Measurements from ENCODE around the gene PLBD1. TPM values are rescaled to one million over a fixed set of nuclear protein-coding genes. Genes with fewer than 3 reads are reported as not detected.

The PLBD1 gene
- total and polyA plus RNA-seq, 4 donors: 1.4 to 7.5 (median 4.2) TPM

- Histone ChIP-seq H3K9me3 (ENCODE audit: control insufficient read depth in 4 of 4, low read length in 3 of 4) (peaks cover 0 to 29% (median 7%) of the 10 kb centered on the region in 4 donors), H3K27me3 (ENCODE audit: control insufficient read depth in 4 of 4, insufficient read depth in 4 of 4, low read length in 3 of 4) (no peaks in the 10 kb centered on the region), H3K9ac (ENCODE audit: low read depth in 1 of 2, low read length in 2 of 2) (no peak overlapping the region), H3K36me3 (ENCODE audit: control insufficient read depth in 4 of 4, insufficient read depth in 3 of 4, low read depth in 1 of 4, low read length in 3 of 4) (peaks cover 13 to 53% (median 34%) of the 10 kb centered on the region in 4 donors), H3K4me1 (ENCODE audit: control insufficient read depth in 4 of 4, insufficient read depth in 4 of 4, low read length in 3 of 4) (no peaks in the 10 kb centered on the region), H3K4me3 (ENCODE audit: low read depth in 1 of 3, low read length in 3 of 3) (no peak overlapping the region), H3K27ac (ENCODE audit: low read depth in 1 of 2, low read length in 2 of 2) (no peak overlapping the region)
- WGBS: 96% methylated on average over 1 of the region's 1 CpG
- no peak for DNase-seq (ENCODE audit: low spot score)
- TF ChIP-seq FOXA2 (IDR thresholded peaks at IDR 0.05) (no peak), REST (IDR thresholded peaks at IDR 0.05) (no peak), HNF4G (IDR thresholded peaks at IDR 0.05) (no peak), CTCF (IDR thresholded peaks at IDR 0.05; ENCODE audit: low read depth, low read length, missing input control) (no peak), SP1 (IDR thresholded peaks at IDR 0.05) (no peak), MAX (IDR thresholded peaks at IDR 0.05) (no peak), NR2F2 (IDR thresholded peaks at IDR 0.05) (no peak), TAF1 (conservative IDR thresholded peaks at IDR 0.05) (no peak), YY1 (IDR thresholded peaks at IDR 0.05) (no peak), JUND (IDR thresholded peaks at IDR 0.05) (no peak), RAD21 (IDR thresholded peaks at IDR 0.05) (no peak), FOXA1 (IDR thresholded peaks at IDR 0.05) (no peak), HNF4A (conservative IDR thresholded peaks at IDR 0.05) (no peak), ZBTB33 (IDR thresholded peaks at IDR 0.05) (no peak), EGR1 (IDR thresholded peaks at IDR 0.05; ENCODE audit: low read depth in 2 of 2) (no peak), RXRA (IDR thresholded peaks at IDR 0.05) (no peak), GABPA (IDR thresholded peaks at IDR 0.05 in 1 of 2, conservative IDR thresholded peaks at IDR 0.05 in 1 of 2) (no peak), ATF3 (IDR thresholded peaks at IDR 0.05) (no peak)
Observed at GRCh38 chr12:14471497-14471896, 96.2 kb downstream of the PLBD1 start.
